ENCODE measurements around the gene GORAB.

GORAB gene

GRCh38 chr1:170531758-170532657, at the start of gene GORAB:
GORAB (plus strand) TSS chr1:170532166; CDS start chr1:170532224, 58 bp downstream.
- DNase-seq: peak; percentile 65 to 93 (median 83)

GRCh38 chr1:170483051-170483450, 48.9 kb upstream of the GORAB start:
- DNase-seq: no peak

GRCh38 chr1:170487503-170487902, 44.5 kb upstream of the GORAB start:
- DNase-seq: no peak

- no peak for DNase-seq
These were observed 40.7 kb upstream of the GORAB start for GRCh38 chr1:170491291-170491690.

GRCh38 chr1:170494369-170494768, 37.6 kb upstream of the GORAB start:
- DNase-seq: no peak

- DNase-seq: no peak
These were observed 37.0 kb upstream of the GORAB start for GRCh38 chr1:170495006-170495405.

- DNase-seq: no peak
These were observed 33.1 kb upstream of the GORAB start for GRCh38 chr1:170498876-170499275.

GRCh38 chr1:170503665-170504064, 28.3 kb upstream of the GORAB start:
- no peak for DNase-seq

- no peak for DNase-seq
These were observed 21.8 kb upstream of the GORAB start for GRCh38 chr1:170510163-170510562.

GRCh38 chr1:170511038-170511437, 20.9 kb upstream of the GORAB start:
- DNase-seq: no peak

- no peak for DNase-seq
These were observed 18.8 kb upstream of the GORAB start for GRCh38 chr1:170513138-170513537.

GRCh38 chr1:170518185-170518834, 13.7 kb upstream of the GORAB start:
- DNase-seq: no peak

GRCh38 chr1:170518965-170519364, 13.0 kb upstream of the GORAB start:
- no peak for DNase-seq

GRCh38 chr1:170520601-170521000, 11.4 kb upstream of the GORAB start:
- no peak for DNase-seq

- no peak for DNase-seq
These were observed 10.1 kb upstream of the GORAB start for GRCh38 chr1:170521818-170522217.

GRCh38 chr1:170530972-170531757, 801 bp upstream of the GORAB start:
- peak in 3 of 14 donors; percentile 1 to 2 (median 1) for DNase-seq

GRCh38 chr1:170533298-170533697, 1.3 kb downstream of the GORAB start:
- no peak for DNase-seq

GRCh38 chr1:170534626-170535147, 2.7 kb downstream of the GORAB start:
- DNase-seq: no peak

GRCh38 chr1:170535418-170535817, 3.5 kb downstream of the GORAB start:
- no peak for DNase-seq

GRCh38 chr1:170536924-170537551, 5.1 kb downstream of the GORAB start:
- no peak for DNase-seq

GRCh38 chr1:170537798-170538503, 6.0 kb downstream of the GORAB start:
- DNase-seq: no peak

- no peak for DNase-seq
These were observed 6.7 kb downstream of the GORAB start for GRCh38 chr1:170538687-170539086.
